ENCODE measurements around the gene SNRNP48. TPM values are rescaled to one million over a fixed set of nuclear protein-coding genes. Genes with fewer than 3 reads are reported as not detected.

SNRNP48 gene
- total RNA-seq, 4 donors from 2014 or later, result 14.3 to 16.6 (median 15.3) TPM

DNA sequence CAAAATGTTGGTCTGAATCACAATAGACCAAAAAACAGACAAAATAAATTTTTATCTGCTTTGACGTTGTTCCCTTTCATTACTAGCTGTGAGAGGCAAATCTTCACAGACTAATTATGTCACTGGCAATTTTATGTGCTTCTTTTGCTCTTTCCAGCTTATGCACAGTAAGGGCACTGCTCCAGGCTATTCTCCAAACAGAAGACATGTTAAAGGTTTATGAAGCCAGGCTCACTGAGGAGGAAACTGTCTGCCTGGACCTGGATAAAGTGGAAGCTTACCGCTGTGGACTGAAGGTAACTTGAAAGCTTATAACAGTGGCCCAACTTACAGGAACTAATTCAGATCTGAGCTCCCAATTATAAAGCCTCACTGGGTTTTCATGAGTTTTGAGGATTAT, 15.5 kb upstream of the SNRNP48 start:
- in situ Hi-C loops (cut with MboI; ENCODE audit: low sequenced_read_pairs in 4 of 4), result no loop called here
- Histone ChIP-seq H3K36me3 (no peaks in the 10 kb centered on the region), H3K9me3 (no peaks in the 10 kb centered on the region), H3K4me3 (no peak overlapping the region), H3K27me3 (no peaks in the 10 kb centered on the region), H3K27ac (no peak overlapping the region), H3K4me1 (no peaks in the 10 kb centered on the region)
- no peak for DNase-seq
- TF ChIP-seq, protein P1, sequence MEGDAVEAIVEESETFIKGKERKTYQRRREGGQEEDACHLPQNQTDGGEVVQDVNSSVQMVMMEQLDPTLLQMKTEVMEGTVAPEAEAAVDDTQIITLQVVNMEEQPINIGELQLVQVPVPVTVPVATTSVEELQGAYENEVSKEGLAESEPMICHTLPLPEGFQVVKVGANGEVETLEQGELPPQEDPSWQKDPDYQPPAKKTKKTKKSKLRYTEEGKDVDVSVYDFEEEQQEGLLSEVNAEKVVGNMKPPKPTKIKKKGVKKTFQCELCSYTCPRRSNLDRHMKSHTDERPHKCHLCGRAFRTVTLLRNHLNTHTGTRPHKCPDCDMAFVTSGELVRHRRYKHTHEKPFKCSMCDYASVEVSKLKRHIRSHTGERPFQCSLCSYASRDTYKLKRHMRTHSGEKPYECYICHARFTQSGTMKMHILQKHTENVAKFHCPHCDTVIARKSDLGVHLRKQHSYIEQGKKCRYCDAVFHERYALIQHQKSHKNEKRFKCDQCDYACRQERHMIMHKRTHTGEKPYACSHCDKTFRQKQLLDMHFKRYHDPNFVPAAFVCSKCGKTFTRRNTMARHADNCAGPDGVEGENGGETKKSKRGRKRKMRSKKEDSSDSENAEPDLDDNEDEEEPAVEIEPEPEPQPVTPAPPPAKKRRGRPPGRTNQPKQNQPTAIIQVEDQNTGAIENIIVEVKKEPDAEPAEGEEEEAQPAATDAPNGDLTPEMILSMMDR (IDR thresholded peaks at IDR 0.05 in 4 of 5, conservative IDR thresholded peaks at IDR 0.05 in 1 of 5), result no peak
- no peak for TF ChIP-seq POLR2A (IDR thresholded peaks at IDR 0.05)
- intact Hi-C loops (cut with DNase I; ENCODE audit: low total_unique reads), result no loop called here
- no peak for ATAC-seq

DNA sequence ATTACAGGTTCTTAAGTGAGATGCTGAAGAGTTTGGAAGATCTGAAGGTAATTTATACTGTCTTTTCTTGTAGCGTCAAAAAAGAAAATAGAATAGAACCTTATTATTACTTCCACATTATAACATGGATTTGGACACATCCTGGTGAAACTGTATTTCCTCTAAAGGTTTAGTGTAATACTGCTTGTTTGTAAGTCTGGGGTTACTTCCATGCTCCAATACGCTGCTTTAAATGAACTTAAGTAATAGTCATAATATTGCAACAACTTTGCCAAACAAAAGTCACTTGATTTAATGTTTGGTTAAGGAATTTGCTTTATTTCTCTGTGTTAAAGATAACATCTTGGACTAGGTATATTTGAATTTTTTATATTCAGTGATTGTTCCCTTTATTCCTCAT, 11.5 kb upstream of the SNRNP48 start:
- Histone ChIP-seq H3K36me3 (no peaks in the 10 kb centered on the region), H3K4me1 (no peaks in the 10 kb centered on the region), H3K27ac (no peak overlapping the region), H3K27me3 (no peaks in the 10 kb centered on the region), H3K9me3 (no peaks in the 10 kb centered on the region), H3K4me3 (no peak overlapping the region)
- ATAC-seq, result no peak
- in situ Hi-C loops (cut with MboI; ENCODE audit: low sequenced_read_pairs in 4 of 4) (no loop called here), intact Hi-C loops (cut with DNase I; ENCODE audit: low total_unique reads) (no loop called here)
- DNase-seq, result no peak
- TF ChIP-seq POLR2A (IDR thresholded peaks at IDR 0.05), result no peak
- TF ChIP-seq, protein P1 (IDR thresholded peaks at IDR 0.05 in 4 of 5, conservative IDR thresholded peaks at IDR 0.05 in 1 of 5), result no peak

DNA sequence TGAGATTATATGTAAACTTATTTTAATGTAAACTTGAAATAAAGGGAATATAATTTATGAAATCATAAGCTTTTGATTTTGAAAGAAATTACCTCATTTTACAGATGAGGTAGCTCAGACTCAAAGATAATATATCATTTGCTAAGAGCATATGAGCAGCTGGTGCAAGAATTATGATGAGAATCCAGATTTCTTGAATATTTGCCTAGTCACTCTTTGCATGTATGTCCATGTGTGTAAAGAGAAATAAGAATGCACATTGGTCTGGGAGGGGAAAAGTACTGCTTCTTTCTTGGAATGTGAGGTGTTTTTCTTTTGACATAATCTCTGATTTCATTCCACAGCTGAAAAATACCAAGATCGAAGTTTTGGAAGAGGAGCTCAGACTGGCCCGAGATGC, 11.1 kb upstream of the SNRNP48 start:
- no peaks in the 10 kb centered on the region for H3K36me3 ChIP-seq

DNA sequence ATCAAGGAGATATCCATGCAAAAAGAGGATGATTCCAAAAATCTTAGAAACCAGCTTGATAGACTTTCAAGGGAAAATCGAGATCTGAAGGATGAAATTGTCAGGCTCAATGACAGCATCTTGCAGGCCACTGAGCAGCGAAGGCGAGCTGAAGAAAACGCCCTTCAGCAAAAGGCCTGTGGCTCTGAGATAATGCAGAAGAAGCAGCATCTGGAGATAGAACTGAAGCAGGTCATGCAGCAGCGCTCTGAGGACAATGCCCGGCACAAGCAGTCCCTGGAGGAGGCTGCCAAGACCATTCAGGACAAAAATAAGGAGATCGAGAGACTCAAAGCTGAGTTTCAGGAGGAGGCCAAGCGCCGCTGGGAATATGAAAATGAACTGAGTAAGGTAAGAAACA, 10.1 kb upstream of the SNRNP48 start:
- H3K9me3 ChIP-seq, result no peaks in the 10 kb centered on the region
- intact Hi-C loops (cut with DNase I; ENCODE audit: low total_unique reads), result no loop called here
- in situ Hi-C loops (cut with MboI; ENCODE audit: low sequenced_read_pairs in 4 of 4), result no loop called here
- no peaks in the 10 kb centered on the region for H3K4me1 ChIP-seq
- no peak overlapping the region for H3K27ac ChIP-seq
- H3K27me3 ChIP-seq, result no peaks in the 10 kb centered on the region
- DNase-seq (no peak), ATAC-seq (no peak)
- no peaks in the 10 kb centered on the region for H3K36me3 ChIP-seq
- no peak for TF ChIP-seq POLR2A (IDR thresholded peaks at IDR 0.05)
- TF ChIP-seq, protein P1 (IDR thresholded peaks at IDR 0.05 in 4 of 5, conservative IDR thresholded peaks at IDR 0.05 in 1 of 5), result no peak
- H3K4me3 ChIP-seq, result no peak overlapping the region

More for the DNA sequence above, 11.1 kb upstream of the SNRNP48 start:
- no peaks in the 10 kb centered on the region for H3K27me3 ChIP-seq
- DNase-seq, result no peak
- H3K4me3 ChIP-seq, result no peak overlapping the region
- H3K9me3 ChIP-seq, result no peaks in the 10 kb centered on the region
- no peaks in the 10 kb centered on the region for H3K4me1 ChIP-seq
- in situ Hi-C loops (cut with MboI; ENCODE audit: low sequenced_read_pairs in 4 of 4), result no loop called here
- TF ChIP-seq, protein P1 (IDR thresholded peaks at IDR 0.05 in 4 of 5, conservative IDR thresholded peaks at IDR 0.05 in 1 of 5), result no peak
- no peak for TF ChIP-seq POLR2A (IDR thresholded peaks at IDR 0.05)
- ATAC-seq, result no peak
- no peak overlapping the region for H3K27ac ChIP-seq
- intact Hi-C loops (cut with DNase I; ENCODE audit: low total_unique reads), result no loop called here

DNA sequence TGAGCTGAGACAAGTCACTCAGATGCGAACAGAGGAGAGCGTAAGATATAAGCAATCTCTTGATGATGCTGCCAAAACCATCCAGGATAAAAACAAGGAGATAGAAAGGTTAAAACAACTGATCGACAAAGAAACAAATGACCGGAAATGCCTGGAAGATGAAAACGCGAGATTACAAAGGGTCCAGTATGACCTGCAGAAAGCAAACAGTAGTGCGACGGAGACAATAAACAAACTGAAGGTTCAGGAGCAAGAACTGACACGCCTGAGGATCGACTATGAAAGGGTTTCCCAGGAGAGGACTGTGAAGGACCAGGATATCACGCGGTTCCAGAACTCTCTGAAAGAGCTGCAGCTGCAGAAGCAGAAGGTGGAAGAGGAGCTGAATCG, 9.5 kb upstream of the SNRNP48 start:
- TF ChIP-seq POLR2A (IDR thresholded peaks at IDR 0.05), result no peak
- TF ChIP-seq, protein P1 (IDR thresholded peaks at IDR 0.05 in 4 of 5, conservative IDR thresholded peaks at IDR 0.05 in 1 of 5), result no peak
- H3K36me3 ChIP-seq, result no peaks in the 10 kb centered on the region

More for the DNA sequence above, 9.5 kb upstream of the SNRNP48 start:
- ATAC-seq (no peak), DNase-seq (no peak)
- H3K27ac ChIP-seq, result no peak overlapping the region
- no peaks in the 10 kb centered on the region for H3K4me1 ChIP-seq
- no peak overlapping the region for H3K4me3 ChIP-seq
- H3K27me3 ChIP-seq, result no peaks in the 10 kb centered on the region
- intact Hi-C loops (cut with DNase I; ENCODE audit: low total_unique reads) (no loop called here), in situ Hi-C loops (cut with MboI; ENCODE audit: low sequenced_read_pairs in 4 of 4) (no loop called here)
- no peaks in the 10 kb centered on the region for H3K9me3 ChIP-seq

Measured in gastrocnemius medialis (tissue), 4 donors.